Neural cell (in vitro differentiated cells): ENCODE data around the gene ANO1.

ENCODE experiments used
- CTCF ChIP-seq: fragments of 450-650 bp; IDR thresholded peaks from 2 replicates; pipeline ENCODE4 v1.5.1; 2014; ENCODE audit warnings: antibody characterized with exemption, mild to moderate bottlenecking, moderate library complexity; ENCODE audit not compliant: poor library complexity, severe bottlenecking
- EP300 ChIP-seq: fragments of 450-650 bp; conservative IDR thresholded peaks from 2 replicates; pipeline ENCODE4 v1.6.1; 2014; ENCODE audit warnings: antibody characterized with exemption, mild to moderate bottlenecking, moderate library complexity; ENCODE audit not compliant: poor library complexity, severe bottlenecking
- EZH2 ChIP-seq: fragments of 200-600, 300-800 bp; shearing (Covaris generic), sonication (generic); IDR thresholded peaks from 2 replicates; pipeline ENCODE4 v1.6.1; 2014; ENCODE audit warnings: antibody characterized with exemption, low read length, borderline replicate concordance, mild to moderate bottlenecking; ENCODE audit not compliant: insufficient read depth, poor library complexity, severe bottlenecking
- MXI1 ChIP-seq: fragments of 450-650 bp; conservative IDR thresholded peaks from 2 replicates; pipeline ENCODE4 v1.6.1; 2014; ENCODE audit warnings: antibody characterized with exemption, mild to moderate bottlenecking; ENCODE audit not compliant: poor library complexity, severe bottlenecking
- POLR2AphosphoS5 ChIP-seq: IDR thresholded peaks from 2 replicates; pipeline ENCODE4 v1.6.1; 2012
- REST ChIP-seq: IDR thresholded peaks from 2 replicates; pipeline ENCODE4 v1.6.1; 2012; ENCODE audit warnings: borderline replicate concordance
- TAF1 ChIP-seq: IDR thresholded peaks from 2 replicates; pipeline ENCODE4 v1.6.1; 2012; ENCODE audit warnings: low read depth

DNA sequence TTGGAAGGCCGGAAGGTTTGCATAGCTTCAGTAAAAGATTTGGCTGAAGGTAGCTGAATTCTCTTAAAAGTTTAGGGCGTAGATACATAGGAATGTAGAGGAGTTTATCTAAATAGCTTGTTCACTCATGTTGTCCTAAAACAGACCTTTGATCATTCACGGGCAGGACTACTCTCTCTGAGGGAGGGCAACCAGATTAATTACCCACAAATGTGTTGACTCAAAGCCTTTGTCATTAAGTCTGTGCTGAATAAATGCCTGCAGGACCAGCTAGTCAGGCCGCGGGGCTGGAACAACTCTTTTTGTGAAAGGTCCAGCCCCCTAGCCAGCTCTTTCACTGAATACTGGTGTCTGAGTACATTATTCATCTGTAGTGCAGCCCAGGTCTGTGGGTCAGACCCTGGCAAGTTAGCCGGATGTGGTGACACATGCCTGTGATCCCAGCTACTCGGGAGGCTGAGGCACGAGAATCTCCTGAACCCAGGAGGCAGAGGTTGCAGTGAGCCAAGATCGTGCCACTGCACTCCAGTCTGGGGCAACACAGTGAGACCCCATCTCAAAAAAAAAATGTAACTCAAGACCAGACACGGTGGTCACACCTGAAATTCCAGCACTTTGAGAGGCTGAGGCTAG lies 122.2 kb downstream of the ANO1 start:
- TF ChIP-seq CTCF (no peak), POLR2AphosphoS5 (no peak), TAF1 (no peak), MXI1 (no peak), EP300 (no peak), REST (no peak), EZH2 (no peak)
